ENCODE data around the gene ING3.

DNA sequence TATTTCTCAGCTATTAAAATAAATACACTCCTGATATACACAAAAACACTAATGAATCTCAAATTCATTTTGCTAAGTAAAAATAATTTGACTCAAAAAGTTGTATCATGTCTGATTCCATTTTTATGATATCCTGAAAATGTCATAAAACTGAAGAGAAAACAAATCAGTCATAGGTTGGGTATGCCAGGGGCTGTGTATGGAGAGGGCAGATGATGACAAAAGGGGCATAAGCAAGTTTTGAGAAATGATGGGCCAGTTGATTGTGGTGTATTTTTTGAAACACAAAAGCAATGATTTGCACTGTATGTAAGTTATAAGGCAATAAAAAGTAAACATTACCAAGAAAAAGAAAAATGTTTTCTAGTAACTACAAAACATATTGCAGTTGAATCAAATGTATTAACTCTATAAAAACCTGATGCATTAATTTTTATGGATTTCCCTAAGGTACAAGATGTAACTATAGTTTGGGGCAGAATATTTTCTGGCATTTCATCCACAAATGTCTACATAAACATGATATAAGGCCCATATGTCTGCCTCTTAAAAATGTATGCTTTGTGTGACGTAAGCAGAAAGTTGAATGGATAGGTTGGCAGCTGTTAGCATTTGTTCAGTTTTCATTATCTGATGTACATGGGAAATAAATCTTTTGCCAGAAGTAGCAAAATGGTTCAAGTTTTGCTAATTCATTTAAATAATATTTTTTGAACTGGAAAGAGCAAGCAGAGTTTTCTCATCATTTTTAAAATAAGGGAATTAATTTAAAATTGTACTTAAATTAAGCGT, 35.1 kb upstream of the ING3 start:
- TF ChIP-seq POLR2AphosphoS5 (IDR thresholded peaks at IDR 0.05; ENCODE audit: low read depth, low read length) = no peak
- TF ChIP-seq SIN3A (IDR thresholded peaks at IDR 0.05; ENCODE audit: borderline replicate concordance, insufficient read depth, low read length) = no peak
- TF ChIP-seq, protein P1, sequence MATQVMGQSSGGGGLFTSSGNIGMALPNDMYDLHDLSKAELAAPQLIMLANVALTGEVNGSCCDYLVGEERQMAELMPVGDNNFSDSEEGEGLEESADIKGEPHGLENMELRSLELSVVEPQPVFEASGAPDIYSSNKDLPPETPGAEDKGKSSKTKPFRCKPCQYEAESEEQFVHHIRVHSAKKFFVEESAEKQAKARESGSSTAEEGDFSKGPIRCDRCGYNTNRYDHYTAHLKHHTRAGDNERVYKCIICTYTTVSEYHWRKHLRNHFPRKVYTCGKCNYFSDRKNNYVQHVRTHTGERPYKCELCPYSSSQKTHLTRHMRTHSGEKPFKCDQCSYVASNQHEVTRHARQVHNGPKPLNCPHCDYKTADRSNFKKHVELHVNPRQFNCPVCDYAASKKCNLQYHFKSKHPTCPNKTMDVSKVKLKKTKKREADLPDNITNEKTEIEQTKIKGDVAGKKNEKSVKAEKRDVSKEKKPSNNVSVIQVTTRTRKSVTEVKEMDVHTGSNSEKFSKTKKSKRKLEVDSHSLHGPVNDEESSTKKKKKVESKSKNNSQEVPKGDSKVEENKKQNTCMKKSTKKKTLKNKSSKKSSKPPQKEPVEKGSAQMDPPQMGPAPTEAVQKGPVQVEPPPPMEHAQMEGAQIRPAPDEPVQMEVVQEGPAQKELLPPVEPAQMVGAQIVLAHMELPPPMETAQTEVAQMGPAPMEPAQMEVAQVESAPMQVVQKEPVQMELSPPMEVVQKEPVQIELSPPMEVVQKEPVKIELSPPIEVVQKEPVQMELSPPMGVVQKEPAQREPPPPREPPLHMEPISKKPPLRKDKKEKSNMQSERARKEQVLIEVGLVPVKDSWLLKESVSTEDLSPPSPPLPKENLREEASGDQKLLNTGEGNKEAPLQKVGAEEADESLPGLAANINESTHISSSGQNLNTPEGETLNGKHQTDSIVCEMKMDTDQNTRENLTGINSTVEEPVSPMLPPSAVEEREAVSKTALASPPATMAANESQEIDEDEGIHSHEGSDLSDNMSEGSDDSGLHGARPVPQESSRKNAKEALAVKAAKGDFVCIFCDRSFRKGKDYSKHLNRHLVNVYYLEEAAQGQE (IDR thresholded peaks at IDR 0.05; ENCODE audit: insufficient read depth in 1 of 2, low read depth in 2 of 2, low read length in 2 of 2) = no peak
- TF ChIP-seq TAF1 (IDR thresholded peaks at IDR 0.05; ENCODE audit: borderline replicate concordance, insufficient read depth, low read length) = no peak

Measured in PFSK-1 (cell line).